HG03520 (cell line): ENCODE measurements around the gene BPHL.
"Not testable (repeated sequence)": the region's sequence is repeated elsewhere in the genome, so short reads cannot be mapped to it uniquely, and the experiment has no call there.

Source experiments
- ATAC-seq: cut with Tn5 transposase; IDR thresholded peaks from one replicate; pipeline ENCODE4 v1.9.1; 2021; ENCODE audit warnings: mild to moderate bottlenecking, moderate library complexity; ENCODE audit not compliant: unreplicated experiment

BPHL gene

DNA sequence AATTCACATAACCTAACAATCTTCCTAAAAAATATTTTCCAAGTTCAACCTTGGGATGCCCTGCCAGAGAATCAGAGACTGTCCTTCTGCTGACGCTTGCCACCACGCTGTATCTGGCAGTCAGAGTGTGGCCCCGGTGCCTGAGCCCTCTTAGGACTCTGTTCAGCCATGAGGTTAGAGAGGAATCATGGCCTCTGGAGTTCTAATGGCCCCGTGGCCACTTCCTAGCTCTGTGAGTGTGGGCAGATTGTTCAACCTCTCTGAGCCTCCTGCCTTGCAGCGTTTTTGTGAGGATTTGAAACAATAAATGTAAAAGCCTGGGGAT, 2.2 kb downstream of the BPHL start:
- no peak for ATAC-seq

GRCh38 chr6:3122823-3123182, 4.3 kb downstream of the BPHL start:
- ATAC-seq: no peak

DNA sequence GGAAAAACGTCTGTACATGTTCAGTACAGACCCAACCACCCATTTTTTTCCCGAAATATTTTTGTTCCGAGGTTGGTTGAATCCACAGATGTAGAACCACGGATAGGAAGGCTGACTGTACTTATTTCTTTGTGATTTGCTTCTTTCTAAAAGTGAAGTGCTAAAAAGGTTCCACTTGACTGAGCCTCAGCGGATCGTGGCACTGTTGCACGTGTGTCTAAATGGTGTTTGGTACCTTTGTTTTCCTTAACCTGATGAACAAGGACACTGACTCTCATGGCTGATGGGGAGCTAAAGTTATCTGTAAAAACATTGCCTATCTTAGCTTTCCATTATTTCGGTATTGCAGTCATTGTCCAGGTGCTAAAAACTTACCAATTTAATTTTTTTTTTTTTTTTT, 6.2 kb downstream of the BPHL start:
- ATAC-seq: no peak

GRCh38 chr6:3125815-3126214, 7.3 kb downstream of the BPHL start:
- no peak for ATAC-seq

GRCh38 chr6:3128356-3129108, 10.0 kb downstream of the BPHL start:
- ATAC-seq: no peak

DNA sequence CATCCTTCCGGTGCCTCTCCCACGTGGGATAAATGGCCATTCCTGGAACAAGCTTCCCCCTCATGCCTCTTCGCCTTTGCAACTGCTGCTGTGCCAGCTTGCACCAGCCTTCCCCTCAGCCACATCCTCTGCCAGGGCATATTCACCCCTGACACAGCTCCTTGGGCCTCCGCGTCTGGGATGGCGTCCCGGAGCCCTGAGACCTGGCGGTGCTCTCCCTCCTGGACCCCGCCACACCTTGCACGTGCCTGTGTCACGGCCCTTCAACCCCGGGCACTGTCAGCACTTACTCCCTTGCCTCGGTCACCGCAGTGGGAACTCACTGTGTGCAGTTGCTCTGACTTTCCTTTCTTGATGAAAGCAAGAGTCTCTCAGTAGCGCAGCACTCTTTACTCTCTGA, 13.2 kb downstream of the BPHL start:
- ATAC-seq: no peak

- no peak for ATAC-seq
These were observed 15.0 kb downstream of the BPHL start for GRCh38 chr6:3133515-3133914.

GRCh38 chr6:3135668-3136291, 17.3 kb downstream of the BPHL start:
- no peak for ATAC-seq

DNA sequence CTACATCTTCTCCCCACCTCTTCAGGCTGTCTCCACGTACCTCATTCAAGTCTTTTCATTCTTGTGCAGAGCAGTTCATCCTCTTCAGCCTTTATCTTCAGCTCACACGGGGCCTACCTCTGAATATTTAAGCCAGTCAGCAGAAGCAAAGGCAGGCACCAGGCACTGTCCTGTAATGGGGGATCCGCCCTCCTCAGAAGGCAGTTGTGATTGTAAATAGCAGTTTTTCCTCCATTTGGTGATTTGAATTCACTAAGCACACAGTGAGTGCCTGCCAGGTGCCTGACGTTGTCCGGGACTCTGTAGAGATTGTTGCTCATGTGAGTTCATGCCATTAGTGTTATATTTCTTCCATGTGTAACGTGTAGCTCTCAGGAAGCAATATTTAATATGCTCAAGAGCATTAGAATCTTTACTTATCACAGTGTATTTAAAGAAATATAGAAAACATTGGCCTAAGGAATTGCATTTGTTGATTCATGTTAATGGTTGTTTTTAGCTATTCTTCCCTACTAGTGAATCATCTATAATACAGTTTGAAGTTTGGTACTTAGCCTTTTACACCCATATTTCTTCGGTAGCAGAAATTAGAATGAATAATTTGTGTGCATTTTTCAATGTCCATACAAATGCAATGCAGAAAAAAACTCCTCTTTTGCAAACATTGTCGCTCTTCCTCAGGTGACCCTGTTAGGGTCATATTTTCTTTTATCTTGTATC, 17.9 kb downstream of the BPHL start:
- ATAC-seq: no peak

DNA sequence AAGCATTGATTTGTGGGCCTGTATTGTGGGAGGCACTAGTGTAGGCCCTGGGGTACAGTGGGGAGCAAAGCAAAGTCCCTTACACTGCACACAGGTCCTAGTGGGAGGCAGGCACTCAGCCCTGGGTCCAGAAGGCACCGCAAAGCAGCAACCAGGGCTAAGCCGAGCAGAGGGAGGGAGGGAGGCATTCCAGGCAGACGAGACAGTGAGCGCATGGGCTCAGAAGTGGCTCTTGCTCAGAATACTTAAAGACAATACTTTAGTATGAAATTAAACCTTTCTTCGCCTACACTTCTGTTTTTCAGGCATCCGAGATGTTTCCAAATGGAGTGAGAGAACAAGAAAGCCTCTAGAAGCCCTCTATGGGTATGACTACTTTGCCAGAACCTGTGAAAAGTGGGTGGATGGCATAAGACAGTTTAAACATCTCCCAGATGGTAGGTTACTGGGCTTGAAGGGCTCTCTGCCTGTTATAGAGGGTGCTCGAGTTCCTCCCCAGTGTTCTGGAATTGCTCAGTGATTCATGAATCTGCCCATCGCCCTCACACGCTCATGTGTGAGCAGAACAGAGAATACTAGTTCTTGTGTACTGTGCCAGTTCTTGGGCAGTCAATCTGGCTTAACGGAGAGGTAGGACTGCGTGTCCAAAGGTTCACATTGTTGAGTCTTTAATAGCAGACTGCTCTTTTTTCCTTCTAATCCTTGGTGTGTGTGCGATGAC, 18.7 kb downstream of the BPHL start:
- ATAC-seq: no peak

- not testable (repeated sequence) for ATAC-seq
These were observed 19.4 kb downstream of the BPHL start for GRCh38 chr6:3137873-3138272.

DNA sequence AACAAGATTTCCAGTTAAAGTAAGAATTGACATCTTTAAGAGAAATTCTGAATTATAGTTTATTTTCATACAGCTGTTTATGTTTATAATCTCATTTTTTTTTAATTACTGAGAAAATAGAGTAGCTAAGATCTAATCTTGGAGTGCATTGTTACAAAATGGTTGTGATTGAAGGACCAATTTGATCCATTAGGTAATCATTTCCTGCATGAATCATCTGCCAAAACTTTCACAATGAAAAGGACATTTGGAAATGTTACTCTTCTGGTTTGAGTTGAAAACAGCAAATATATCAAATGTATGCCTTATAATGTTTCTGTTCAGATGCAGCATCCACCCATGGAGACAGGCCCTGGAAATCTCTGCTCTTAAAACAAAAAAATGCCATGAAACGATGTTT, 19.8 kb downstream of the BPHL start:
- ATAC-seq: no peak

DNA sequence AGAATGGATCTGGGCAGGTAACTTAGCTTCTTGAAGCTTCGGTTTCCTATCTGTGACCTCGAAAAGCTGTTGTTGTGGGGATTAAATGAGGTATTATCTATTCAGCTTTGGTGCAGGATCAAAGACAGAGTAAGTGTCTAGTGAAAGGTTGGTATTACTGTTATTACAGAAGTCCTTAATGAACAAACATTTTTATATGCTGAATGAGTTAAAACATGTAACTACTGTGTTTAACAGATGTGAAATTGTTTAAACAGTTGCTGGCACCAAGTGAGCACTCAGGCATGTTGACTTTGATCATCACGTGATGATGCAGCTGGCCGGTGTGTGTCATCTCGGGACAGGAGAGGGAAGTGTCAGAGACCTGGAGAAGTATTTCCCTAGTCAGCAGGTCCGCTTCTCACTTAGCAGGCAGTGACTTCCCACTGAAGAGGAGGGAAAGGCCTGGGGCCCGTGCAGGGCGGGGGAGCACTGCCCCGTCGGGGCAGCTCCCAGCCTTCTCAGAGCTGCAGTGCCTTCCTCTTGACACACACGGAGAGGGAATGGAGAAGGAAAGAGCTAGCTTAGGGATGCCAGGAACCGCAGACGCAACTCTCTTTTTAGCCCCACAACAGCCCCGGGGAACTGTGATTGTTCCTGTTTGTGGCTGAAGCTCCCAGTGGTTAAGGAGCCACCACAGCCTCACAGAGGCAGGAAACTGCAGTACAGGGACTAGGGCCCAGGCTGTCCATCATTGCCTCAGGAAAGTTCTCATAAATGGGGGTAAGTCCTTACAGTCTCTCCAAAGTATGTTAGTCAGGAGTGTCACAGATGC, 20.8 kb downstream of the BPHL start:
- no peak for ATAC-seq

DNA sequence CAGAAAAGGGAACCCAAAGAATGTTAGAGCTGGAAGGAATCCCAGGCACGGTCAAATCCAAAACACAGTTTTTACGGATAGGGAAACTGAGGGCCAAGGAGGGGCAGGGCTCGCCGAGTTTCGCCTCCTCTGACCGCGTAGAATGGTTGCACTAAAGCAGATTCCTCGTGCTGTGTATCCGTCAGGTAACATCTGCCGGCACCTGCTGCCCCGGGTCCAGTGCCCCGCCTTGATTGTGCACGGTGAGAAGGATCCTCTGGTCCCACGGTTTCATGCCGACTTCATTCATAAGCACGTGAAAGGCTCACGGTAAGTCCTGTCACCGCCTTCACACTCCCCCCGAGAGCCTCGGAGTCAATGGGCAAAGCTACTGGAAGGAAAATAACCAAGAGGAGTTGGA, 21.7 kb downstream of the BPHL start:
- ATAC-seq: no peak

DNA sequence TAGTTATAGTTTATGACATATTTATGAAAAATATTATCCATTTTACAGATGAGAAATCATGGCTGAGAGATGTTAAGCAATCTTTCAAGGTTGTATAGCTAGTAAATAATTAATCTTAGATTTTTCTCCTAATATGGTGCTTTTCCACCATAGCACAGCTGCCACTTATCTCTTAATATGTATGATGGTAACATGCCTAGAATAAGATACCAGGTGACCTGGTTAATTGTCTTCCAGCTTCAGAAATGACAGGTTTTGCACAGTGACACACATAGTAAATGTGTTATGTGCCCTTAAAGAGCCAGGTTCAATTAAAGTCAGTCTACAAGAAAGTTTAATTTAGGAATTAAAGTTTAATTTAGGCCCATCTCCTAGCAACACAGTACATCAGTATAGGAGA, 24.0 kb downstream of the BPHL start:
- no peak for ATAC-seq

- ATAC-seq: no peak
These were observed 24.6 kb downstream of the BPHL start for GRCh38 chr6:3143158-3143557.

GRCh38 chr6:3144571-3144970, 26.1 kb downstream of the BPHL start:
- no peak for ATAC-seq

- no peak for ATAC-seq
These were observed 29.6 kb downstream of the BPHL start for GRCh38 chr6:3147914-3148757.

DNA sequence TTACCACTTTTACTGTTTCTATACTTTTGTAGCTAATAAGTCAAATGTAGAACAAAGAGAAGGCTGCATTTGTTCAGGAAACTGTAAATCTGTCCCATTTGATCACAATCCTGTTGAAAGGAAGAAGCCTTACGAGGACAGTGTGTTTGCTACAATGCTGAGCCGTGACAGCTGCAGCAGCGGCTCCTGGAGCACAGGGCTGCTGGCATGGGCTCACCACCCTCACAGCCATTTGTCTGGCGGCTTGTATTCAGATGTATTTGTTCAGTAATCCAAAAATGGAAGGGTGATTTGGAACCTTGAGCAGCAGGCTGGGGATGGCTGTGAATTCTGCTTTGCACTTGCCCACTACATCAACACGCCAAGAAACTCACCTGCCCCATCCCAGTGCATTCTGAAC, 33.2 kb downstream of the BPHL start:
- ATAC-seq: no peak

DNA sequence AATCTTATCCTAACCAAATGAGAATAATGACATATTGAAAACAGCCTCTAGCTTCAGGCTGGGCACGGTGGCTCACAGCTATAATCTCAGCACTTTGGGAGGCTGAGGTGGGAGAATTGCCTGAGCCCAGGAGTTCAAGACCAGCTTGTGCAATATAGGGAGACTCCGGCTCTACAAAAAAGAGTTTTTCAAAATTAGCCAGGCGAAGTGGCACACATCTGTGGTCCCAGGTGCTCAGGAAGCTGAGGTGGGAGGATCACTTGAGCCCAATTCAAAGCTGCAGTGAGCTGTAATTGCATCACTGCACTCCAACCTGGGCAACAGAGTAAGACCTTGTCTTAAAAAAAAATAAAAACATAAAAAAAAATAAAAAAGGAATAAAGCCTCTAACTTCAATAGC, 34.2 kb downstream of the BPHL start:
- ATAC-seq: no peak
